Activated CD4-positive, CD25-positive, alpha-beta regulatory T cell treated with anti-CD3 and anti-CD28 coated beads, Interleukin-2, amount 50 U/mL, for 24 hours (primary cell): ENCODE measurements around the gene ENDOD1.

ENCODE experiments used
- ATAC-seq, 2 donors: fragments of 150-1000 bp; cut with Tn5 transposase; one replicate each; pipeline ENCODE4 v1.10.0; 2021; ENCODE audit warnings: mild to moderate bottlenecking in 1 of 2, moderate library complexity in 1 of 2

The ENDOD1 gene

GRCh38 chr11:95076981-95077380 lies 12.7 kb upstream of the ENDOD1 start:
- ATAC-seq: no peak

DNA sequence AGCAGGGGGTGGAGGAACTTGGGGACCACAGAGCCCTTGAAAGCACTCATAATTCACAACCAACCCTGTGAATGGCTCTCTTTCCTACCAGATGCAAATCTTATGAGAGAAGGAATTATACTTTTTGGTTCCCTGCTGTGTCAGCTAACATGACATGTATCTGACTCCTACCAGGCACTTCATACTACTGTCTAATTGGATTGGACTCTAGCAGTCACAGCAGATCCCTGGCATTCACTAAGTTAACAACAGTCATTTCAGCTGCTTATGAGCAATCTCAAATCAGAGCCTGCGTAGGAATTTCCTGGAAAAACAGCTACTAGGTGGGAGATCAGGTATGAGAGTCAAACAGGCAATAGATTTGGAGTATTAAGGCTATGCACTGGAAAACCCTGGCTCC lies 11.1 kb upstream of the ENDOD1 start:
- no peak for ATAC-seq

DNA sequence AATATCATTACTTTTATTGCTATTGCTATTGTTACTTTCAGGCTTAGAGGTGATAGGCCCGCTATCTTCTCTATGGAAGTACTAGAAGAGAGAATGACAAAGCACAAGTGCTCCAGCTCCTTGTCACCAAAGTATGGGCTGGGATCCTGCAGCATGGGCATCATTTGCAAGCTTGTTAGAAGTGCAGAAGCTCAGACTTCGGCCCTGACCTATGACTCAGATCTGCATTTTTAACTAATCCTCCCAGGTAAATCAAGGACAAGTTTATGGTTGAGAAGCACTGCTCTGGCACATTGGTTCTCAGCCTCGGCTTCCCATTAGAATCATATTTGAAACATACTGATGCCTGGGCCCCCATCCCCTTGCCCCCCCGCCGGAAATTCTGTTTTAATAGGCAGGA lies 8.6 kb upstream of the ENDOD1 start:
- ATAC-seq: no peak

DNA sequence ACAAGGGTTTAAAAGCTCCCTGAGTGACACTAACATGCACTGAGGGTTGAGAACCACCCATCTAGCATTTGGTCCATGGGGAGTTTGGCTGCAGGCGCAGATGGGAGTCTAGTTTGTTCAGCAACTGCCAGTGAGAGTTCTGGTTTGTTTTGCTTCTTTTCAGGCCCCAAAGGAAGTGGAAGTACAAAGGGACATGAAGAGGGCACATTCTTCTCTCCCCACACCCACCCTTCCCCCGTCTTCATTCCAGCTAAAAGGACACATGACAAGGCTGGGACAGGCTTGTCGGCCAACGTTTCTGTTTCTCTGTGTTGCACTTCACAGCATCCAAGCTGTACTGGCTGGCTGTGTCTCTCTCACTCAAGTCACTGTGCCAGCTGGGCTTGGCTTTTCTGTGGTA lies 8.2 kb upstream of the ENDOD1 start:
- ATAC-seq: no peak

DNA sequence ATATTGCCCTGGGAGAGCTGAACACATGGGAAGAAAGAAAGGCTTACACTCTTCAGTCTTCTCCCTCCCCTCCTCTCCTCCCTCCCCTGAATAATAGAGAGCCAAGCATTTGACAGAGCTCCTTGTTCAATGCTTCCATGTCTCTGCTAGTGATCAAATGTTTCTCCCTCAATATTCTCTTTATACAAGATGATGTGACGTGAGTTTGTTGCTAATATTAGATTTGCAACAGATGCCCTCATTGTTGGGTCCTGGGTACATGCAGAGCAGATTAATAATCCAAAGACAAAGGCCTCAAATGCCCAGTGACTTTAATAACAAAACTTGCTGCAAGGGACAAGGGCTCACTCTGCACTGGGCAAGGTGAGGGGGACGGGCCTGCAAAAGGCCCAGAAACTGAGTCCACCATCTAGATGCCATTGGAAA lies 7.1 kb upstream of the ENDOD1 start:
- no peak for ATAC-seq

DNA sequence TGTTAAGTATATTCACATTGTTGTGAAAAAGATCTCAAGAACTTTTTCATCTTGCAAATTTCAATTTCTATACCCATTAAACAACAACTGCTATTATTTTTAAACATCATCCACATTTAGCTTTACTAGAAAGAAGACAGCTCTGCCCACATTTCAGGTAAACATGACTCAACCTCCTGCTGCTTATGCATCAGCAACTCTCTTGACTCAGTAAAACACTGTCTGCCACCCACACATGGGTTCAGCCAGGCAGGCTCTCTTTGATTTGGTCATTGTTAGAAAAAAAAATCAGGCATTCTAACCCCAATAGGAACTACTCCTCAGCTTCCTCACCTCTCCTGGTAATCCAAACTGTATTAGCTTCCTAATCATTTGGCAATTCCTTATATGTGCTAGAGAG lies 5.1 kb upstream of the ENDOD1 start:
- peak; percentile 85 to 91 for ATAC-seq

DNA sequence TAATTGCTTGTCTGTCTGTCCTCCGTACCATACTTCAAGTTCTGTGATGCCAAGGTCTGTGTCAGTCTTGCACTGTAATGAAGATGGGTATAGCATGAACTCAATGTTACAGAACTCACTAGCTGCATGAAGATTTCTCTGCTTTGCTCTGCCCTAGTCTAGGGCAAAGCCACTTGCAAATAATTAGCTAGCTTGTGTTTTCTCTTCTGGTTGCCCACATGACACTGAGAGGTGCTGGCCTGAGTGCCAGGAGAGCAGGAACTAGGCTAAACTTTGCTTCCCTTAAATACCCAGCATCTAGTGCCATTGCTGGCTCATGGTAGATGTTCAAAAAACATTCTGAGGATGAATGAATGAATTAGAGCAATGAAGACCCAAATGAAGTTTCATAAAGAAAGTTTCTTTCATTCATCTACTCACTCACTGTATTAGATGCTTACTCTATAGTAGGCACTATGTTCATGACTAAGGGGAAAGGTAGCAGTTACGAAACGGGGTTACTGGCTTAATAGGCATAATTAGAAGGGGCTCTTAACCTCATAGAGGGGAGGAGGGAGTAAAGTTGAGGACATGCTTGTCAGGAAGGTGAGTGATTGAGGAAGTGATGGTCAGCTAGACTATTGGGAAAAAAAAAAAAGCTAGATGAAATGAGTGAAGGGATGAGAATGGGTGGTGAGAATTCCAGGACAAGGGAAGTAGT lies 4.4 kb upstream of the ENDOD1 start:
- ATAC-seq: no peak

GRCh38 chr11:95086151-95086550 lies 3.5 kb upstream of the ENDOD1 start:
- no peak for ATAC-seq

GRCh38 chr11:95086836-95087570 lies 2.6 kb upstream of the ENDOD1 start:
- no peak for ATAC-seq

- peak; percentile 38 to 42 for ATAC-seq
These were observed 563 bp upstream of the ENDOD1 start for GRCh38 chr11:95088946-95089619.

DNA sequence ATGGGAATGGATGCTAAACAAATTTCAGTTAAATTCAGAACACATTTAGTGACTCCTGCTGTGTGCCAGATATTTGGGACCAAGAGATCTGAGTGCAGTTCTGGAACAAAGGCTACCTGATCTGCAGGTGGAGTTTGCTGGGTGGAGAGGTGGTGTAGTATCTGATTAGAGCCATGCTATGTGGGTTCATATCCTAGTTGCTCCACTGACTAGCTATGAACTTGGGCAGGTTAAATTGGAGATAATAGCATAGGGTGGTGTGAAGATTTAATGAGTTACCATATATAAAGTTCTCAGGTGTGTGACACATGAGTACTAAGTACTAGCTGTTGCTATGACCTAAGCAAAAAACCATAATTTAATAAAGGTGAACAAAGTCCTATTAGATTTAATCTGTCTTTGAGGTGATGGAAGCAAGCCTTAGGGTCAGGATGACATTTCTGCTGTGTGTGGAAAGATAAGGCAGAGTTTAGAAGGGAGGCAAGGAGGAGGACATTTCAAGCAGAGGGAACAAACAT lies 2.1 kb downstream of the ENDOD1 start:
- ATAC-seq: no peak

DNA sequence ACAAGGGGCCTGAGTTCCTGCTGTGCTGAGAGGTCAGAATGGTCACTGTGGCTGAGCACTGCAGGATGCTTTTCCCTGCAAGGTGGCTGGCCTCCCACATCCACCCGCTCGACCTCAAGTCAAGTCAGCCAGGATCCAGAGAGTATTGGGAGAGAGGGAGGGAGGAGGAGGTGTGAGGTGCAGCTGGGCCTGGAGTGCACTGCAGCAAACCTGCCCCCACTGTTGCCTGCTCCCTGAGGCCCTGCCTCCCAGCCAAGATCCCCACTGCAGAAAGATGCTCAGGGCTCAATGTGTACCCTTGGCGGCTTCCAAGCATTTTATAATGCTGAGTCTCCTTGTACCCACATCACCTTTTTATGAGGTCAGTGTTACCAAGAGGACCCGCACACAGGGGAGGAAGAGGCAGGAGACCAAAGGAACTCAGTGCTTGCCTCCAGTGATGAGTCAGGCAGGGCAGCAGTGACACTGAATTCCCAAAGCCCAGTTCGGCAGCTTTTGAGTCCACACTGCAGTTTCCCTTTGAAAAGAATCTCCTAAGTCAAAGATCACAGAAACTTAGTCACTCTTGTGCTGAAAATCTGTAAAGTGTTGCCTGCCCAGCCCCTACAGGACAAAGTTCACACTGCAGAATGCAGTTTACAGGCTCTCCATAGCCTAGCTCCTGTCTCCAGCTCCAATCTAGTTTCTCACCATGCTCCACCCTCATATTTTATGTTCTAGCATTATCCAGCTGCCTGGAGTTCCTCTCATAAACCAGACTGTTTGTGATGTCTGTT lies 3.1 kb downstream of the ENDOD1 start:
- peak in 1 of 2 donors; percentile 8 for ATAC-seq

GRCh38 chr11:95093548-95093947 lies 3.9 kb downstream of the ENDOD1 start:
- no peak for ATAC-seq

GRCh38 chr11:95095858-95096587 lies 6.4 kb downstream of the ENDOD1 start:
- peak; percentile 94 for ATAC-seq

- no peak for ATAC-seq
These were observed 7.6 kb downstream of the ENDOD1 start for GRCh38 chr11:95097209-95097608.

DNA sequence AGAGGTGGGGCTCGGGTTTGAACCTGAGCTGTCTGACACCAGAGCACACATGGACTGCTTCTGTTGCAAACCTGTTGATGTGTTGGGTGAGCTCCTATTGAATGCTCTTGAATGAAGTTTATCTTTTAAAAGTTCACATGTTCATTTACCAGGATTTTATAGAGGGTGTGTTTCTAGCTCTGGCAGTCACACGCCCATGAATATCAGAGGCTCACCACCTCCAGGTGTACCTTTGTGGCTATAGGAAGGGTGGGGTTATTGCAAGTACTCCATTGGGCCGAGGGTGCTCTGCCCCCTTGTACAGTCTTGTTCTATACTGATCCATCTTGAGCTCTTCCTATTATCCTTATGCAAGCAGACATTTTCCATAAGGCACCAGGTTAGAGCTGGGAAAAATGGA lies 9.2 kb downstream of the ENDOD1 start:
- ATAC-seq: no peak

DNA sequence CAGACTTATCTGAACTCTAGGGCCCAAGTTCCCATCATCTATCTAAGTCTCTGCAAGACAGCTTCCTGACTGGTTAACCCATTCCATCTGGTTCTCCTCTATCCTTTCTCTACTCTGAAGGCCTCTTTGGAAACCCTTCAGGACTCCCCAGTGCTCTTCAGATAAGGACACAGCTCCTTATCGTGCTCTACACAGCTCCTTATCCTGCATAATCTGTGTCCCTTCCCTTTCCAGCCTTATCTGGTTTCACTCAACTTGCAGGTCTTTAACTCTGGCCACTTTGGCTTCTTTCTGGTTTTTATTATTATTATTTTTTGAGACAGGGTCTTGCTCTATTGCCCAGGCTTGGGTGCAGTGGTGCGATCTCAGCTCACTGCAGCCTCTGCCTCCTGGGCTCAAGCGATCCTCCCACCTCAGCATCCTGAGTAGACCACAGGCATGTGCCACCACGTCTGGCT lies 10.6 kb downstream of the ENDOD1 start:
- no peak for ATAC-seq

DNA sequence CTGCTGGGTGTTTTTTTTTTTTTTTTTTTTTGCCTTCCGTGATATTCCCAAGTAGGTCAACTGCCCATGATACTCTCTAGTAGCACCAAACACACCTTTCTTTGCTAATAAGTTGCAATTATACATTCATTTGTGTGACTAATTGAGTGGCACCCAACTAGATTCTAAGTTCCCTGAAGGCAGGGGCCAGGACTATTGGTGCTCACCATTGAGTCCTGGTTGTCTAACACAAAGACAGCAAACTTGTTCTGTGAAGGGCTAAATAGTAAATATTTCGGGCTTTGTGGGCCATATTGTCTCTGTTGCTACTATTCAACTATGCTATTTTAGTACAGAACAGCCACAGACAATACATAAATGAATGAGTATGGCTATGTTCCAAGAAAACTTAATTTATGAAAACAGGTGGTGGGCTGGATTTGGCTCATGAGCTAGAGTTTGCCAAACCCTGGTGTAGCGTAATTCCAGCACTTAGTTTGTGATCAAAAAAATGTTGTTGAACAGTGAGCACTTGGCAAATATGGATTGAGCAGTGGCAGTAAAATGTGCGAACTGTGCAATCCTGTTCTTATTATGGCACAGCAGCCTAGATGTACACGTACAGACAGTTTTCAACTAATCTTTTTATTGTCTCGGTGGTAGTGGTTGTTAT lies 11.3 kb downstream of the ENDOD1 start:
- ATAC-seq: no peak

- no peak for ATAC-seq
These were observed 12.3 kb downstream of the ENDOD1 start for GRCh38 chr11:95101935-95102334.

GRCh38 chr11:95102733-95103132 lies 13.1 kb downstream of the ENDOD1 start:
- no peak for ATAC-seq

GRCh38 chr11:95103701-95104100 lies 14.1 kb downstream of the ENDOD1 start:
- no peak for ATAC-seq
